GM18502 (cell line): ENCODE data around the gene CYSLTR2.
A peak's percentile ranks its signal among the peaks of the same experiment; 100 is the strongest.

ENCODE experiments used
- ATAC-seq: cut with Tn5 transposase; IDR thresholded peaks from one replicate; pipeline ENCODE4 v1.9.1; 2021; ENCODE audit warnings: mild to moderate bottlenecking; ENCODE audit not compliant: unreplicated experiment, poor library complexity

The CYSLTR2 gene

DNA sequence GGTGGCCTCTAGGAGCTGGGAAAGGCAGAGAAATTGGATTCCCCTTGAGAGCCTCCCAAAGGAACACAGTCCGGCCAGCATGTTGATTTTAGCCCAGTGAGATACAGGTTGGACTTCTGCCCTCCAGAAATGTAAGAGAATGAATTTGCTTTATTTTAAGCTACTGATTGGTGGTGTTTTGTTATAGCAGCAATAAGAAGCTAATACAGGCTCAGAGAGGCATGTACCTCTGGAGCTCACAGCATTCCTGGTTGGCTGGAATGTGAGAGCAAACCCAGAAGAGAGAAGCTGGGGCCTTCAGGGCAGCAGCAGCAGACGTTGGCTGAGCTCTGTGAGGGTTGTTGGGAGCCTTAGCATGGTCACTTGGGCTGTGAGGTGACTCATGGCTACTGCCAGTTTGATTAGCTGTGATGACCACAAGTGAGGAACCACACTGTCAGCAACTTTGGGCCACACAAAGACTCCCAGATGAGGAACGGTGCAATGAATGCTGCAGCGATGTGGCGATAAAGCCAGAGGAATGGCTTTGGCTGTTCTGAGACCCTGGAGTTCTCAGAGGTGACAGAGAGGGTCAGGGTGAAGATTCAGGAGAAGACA lies 80.1 kb downstream of the CYSLTR2 start:
- ATAC-seq = no peak

DNA sequence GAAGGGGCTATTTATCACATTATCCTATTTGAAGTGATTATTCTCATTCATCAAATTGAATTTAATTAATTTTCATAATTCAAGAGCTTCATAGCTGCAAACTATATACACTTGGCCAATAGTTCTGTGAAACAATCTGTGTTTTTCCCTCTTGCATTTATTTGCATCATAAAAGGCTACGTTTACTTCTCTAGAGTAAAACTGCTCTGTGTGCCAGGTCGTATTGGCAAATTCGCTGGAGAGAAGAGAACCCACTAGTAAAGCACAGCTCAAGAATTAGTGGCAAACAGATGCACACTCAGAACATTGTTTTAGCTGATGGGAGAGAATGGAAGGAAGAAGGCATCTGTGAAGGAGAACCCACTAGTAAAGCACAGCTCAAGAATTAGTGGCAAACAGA lies 81.8 kb downstream of the CYSLTR2 start:
- no peak for ATAC-seq

DNA sequence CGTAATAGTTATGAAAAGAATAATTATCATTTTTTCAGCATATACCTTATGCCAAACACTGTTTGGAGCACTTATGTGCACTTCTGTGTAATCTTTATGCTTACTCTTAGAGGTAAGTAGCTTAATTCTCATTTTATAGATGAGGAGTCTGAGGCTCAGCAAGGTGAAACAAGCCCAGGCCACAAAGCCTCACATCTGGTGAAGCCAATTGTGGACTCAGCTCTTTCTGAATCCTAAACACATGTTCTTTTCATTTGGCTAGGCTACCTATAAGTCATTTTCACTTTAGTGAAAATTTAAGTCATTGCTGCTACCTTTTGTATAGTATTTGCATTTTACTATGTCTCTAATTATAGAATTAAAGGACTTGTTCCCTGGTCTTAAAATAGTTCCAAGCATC lies 84.0 kb downstream of the CYSLTR2 start:
- no peak for ATAC-seq

DNA sequence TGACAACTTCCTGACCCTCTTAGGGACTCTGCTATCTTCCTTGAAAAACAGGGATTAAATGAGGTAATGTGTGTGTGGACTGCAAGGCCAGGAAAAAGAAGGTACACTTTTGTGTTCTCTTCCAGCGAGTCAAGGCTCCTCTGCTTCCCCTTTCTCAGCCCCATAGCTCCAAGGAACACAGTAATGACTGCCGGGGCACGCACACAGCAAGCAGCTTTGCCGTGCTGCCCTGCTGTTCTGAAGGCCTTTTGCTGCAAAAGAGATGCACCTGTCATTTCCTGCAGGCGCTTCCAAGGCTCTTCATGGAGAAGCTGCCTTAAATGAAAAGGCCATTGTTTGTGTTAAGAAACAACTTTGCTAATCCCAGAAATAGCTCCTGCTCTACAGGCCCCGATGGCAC lies 84.6 kb downstream of the CYSLTR2 start:
- no peak for ATAC-seq

DNA sequence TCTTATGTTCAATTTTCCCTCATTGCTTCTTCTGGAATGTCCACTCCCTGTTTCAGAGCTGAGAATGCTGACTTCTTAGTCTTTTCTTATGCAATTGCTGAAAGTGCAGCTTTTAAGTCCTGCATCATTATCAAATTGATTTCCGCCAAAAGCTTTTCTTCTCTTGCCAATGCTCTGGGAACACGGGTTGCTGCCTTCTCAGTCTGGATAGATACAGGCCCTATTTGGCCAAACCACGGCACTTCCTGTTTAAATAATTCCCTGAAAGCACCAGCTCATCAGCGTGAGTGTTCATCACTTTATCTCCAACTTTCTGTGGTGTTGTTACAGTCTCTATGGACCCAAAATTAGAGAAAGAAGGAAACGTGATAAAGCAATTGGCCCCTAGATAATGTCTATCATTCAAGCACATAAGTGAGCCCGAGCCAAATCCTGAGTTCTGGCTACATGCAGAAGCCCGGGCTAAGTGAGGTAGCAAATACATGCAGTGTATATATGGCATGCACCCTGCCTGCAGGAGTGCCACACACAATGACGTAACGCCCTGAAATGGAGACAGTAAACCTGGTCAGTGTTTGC lies 85.7 kb downstream of the CYSLTR2 start:
- ATAC-seq = no peak

DNA sequence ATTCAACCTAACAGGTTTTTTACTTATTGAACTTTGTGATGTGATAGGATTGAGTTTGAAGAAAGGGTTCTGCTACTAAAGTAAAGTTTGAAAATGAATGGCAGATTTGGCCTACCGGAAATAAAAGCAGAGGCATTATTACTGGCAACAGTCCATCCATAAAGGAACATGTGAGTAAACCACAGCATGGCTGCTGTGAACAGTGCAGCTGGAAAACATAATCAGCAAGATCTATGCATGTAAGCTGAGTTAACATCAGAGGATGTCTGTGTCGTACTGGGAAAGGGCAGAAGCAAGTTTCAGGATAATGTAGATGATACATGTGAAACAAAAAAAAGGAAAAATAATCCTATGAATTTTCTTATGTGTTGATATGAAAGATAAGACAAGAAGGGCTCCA lies 87.6 kb downstream of the CYSLTR2 start:
- no peak for ATAC-seq

DNA sequence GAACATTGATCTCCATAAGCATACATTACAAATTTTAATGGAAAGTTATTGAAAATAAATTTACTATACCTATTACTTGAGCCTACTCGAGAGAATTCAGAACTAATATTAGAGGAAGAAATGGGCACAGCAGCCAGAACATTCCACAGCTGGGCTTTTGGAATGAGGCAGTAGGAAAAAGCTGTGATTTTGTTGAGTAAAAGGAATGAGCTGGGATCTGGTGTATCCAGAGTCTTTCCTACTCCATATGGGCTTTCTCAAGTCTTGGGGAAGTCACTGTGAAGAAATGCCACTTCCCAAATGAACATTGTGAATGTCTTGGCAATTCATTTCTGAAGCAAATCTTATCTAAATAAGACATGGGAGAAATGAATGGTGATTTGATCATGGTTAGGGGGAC lies 93.1 kb downstream of the CYSLTR2 start:
- no peak for ATAC-seq

DNA sequence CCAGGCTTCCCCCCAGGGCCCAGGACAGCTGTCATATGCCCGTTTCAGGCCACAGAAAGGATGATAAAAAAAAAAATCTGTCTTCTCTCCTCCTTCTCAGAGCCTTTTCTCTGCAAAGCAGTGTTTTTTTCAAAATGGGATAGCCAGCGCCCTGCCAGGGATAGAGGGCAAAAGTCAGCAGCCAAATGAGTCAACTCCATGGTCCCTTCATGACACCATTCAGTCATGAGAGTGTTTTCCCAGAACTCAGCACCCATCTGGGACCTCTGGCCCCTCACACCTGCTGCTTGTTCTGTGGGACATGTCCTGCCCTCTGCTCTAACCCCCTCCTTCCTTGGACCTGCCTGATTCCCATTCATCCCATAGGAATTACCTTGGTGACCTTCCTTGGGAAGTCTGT lies 95.0 kb downstream of the CYSLTR2 start:
- no peak for ATAC-seq

DNA sequence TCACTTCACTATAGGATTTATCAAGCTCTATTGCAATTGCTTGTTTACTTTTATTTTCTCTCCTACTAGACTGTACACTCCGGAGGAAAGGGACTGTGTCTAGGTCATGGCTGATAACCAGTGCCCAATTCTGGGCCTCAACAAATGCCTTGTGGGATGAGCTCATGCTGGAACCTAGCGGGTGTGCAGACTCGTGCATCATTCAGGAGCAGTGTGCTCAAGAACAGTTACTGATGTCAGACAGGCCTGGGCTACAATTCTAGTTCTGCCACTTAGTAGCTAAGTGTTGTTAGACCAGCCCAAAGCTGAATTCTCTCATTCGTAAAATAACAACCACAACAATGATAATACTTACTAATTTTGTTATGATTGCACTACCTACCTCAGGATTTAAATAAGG lies 95.4 kb downstream of the CYSLTR2 start:
- no peak for ATAC-seq

DNA sequence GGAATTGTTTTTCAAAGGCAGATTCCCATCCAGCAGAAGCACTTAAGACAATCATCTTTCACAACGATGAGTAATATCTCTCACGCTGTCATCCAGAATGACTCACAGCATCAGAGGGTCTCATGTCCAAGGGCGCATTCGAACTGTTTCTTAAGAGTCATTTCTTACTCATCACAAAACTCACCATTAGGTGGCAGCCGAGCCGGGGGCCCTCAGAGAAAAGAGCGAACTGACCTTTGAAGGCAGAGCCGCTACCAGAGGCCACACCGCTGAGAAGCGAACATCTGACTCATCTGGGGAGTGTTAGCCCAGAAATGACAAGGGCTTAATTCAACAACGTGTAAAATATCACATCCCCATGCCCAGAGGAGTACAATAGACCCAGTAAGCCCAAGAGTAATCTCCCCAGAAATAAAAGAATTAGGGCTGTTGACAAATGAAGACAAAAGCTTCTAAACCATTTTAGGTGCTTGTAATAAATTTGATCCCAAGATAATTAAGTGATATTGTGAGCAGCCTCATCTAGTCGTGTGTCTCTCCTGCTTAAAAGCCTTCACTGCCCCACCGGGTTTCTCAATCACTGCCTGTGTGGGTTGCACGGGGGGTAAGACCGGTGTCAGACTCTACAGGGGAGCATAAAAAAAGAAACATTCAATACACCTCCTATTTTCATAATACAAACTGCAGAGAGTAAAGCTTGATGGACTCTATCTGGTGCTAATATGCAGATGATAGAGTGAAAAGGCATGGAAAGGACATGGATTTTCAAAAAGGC lies 96.2 kb downstream of the CYSLTR2 start:
- ATAC-seq = peak; percentile 97

DNA sequence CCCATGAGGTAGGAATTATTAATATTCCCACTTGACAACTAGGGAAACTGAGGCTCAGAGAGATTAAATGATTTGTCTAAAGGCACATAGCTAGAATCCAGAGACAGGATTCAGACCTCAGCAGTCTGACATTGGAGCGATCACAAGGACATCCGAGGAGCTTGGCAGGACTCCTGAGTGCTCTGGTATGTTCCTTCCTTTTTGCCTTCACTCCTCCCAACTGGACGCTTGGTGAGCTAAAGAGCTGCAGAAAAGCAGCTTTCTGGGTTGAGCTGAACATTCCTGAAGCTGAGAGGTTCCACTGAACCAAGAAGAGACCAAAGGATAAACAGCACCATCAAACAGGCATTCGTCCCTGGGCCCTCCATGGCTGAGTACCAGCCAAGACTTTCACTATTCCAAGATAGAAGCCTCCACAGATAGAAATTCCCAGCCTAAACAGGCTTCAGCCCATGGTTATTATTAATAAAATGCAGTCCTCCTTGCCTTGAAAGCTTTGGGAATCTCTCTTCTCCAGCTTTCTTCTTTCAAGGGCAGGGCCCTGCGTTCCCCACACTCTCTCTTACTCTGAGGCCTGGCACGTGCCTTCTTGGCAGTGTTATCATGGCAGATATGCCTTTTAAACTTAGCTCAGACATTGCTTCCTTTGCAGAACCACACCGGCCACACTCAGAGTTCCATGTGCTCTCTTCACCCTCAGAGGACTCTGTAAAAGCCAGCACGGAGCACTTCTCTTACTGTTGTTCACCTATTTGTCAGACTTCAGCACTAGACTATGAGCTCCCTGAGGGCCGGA lies 97.1 kb downstream of the CYSLTR2 start:
- ATAC-seq = no peak

DNA sequence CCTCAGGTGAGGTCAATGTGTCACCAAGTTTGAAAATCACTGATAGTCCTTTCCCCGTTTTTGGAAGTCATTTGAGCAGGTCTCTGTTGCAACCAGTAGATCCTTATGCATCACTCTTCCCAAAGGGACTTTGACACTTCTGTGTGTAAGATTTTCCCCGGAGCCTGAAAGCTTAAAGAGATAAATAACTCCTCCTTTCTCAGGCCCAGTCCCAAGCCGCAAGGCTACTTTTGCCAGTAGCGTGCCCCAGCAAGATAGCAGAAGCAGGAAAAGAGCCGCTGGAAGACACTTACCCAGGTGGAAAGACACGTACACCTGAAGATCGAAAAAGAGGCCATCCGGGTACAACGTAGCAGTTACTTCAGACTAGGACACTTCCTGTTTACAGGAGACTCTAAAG lies 106.9 kb downstream of the CYSLTR2 start:
- no peak for ATAC-seq
